ENCODE results near the gene ZNF343. TPM values are rescaled to one million over a fixed set of nuclear protein-coding genes. Genes with fewer than 3 reads are reported as not detected.

Gene ZNF343
- total RNA-seq, 4 donors from 2014 or later: 8.9 to 13.9 (median 10.2) TPM

DNA sequence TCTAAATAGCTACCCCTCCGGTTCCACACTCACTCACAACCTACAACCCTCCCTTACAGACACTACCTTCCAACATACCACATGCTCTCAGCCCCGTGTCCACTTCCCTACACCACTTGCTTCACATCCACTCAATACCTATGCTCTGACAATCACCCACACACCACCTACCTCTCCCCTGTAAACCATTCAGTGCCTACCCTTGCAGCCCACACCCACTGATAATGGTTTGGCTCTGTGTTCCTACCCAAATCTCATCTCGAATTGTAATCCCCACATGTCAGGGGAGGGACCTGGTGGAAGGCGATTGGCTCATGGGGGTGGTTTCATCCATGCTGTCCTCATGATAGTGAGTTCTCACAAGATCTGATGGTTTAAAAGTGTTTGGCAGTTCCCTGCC, 9.8 kb upstream of the ZNF343 start:
- TF ChIP-seq, protein P1, sequence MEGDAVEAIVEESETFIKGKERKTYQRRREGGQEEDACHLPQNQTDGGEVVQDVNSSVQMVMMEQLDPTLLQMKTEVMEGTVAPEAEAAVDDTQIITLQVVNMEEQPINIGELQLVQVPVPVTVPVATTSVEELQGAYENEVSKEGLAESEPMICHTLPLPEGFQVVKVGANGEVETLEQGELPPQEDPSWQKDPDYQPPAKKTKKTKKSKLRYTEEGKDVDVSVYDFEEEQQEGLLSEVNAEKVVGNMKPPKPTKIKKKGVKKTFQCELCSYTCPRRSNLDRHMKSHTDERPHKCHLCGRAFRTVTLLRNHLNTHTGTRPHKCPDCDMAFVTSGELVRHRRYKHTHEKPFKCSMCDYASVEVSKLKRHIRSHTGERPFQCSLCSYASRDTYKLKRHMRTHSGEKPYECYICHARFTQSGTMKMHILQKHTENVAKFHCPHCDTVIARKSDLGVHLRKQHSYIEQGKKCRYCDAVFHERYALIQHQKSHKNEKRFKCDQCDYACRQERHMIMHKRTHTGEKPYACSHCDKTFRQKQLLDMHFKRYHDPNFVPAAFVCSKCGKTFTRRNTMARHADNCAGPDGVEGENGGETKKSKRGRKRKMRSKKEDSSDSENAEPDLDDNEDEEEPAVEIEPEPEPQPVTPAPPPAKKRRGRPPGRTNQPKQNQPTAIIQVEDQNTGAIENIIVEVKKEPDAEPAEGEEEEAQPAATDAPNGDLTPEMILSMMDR (IDR thresholded peaks at IDR 0.05; ENCODE audit: low read depth): no peak

DNA sequence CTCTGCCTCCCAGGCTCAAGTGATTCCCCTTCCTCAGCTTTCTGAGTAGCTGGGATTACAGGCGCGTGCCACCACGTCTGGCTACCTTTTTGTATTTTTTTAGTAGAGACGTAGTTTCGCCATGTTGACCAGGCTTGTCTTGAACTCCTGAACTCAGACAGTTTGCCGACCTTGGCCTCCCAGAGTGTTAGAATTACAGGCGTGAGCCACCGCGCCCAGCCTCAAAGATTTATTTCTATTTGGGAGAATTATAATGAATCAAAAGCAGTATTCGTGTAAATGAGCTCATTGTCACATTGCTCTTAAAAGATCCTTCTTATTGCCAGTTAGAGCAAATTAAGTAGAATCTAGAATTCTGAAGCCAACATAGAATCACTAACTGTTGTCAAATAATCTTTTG, 9.4 kb upstream of the ZNF343 start:
- TF ChIP-seq, protein P1 (IDR thresholded peaks at IDR 0.05; ENCODE audit: low read depth): no peak

DNA sequence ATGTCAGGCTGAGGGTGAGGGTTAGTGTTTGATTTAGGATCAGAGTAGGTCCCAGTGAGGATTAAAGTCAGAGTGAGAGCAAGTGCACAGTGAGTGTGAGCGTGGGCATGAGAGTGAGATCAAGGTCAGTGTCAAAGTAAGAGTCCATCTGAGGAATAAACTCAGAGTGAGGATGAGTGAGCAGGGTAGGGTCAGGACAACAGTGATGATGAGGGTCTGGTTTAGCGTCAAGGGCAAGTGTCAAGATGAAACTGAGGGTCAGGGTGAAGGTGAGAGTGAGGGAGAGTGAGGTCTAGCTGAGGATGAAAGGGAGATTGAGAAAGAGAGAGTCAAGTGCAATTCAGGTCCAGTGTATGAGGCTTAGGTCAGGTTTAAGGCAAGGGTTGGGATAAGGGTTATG, 7.7 kb upstream of the ZNF343 start:
- TF ChIP-seq, protein P1 (IDR thresholded peaks at IDR 0.05; ENCODE audit: low read depth): no peak

DNA sequence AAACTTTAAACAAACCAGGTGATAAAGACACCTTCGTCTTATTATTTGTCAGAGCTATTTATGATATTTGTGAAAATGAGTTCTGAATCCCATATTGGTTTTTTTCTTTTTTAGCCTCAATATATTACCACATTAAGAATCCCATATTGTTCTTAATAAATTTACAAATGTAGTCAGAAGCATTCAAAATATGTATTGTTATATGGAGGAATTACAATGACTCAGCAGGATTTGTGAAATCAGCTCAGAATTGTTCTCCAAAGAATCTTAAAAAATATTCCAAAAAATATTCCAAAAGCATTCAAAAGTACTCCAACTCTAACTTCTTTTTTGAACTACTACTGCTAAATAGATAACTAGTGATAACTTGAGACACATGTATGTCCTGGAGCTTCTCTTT, 6.5 kb upstream of the ZNF343 start:
- TF ChIP-seq, protein P1 (IDR thresholded peaks at IDR 0.05; ENCODE audit: low read depth): no peak

DNA sequence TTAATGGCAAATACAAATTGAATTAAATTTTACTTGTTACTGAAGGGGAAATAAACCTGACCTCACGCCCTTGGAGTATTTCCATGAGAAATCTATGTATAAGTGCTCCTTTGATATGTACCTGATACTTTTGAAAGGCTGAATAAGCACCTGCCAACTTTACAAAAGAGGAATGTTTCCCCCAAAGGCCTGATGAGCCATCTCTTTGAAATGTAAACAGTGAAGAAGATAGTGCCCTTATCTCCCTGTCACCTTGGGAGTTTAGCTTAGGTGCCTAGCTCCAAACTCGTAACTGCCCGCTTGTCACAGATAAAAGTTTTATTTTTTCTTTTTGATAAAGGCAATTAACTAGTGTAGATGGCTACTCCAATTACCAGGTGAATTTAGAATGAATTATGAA, 1.1 kb upstream of the ZNF343 start:
- TF ChIP-seq, protein P1 (IDR thresholded peaks at IDR 0.05; ENCODE audit: low read depth): no peak

DNA sequence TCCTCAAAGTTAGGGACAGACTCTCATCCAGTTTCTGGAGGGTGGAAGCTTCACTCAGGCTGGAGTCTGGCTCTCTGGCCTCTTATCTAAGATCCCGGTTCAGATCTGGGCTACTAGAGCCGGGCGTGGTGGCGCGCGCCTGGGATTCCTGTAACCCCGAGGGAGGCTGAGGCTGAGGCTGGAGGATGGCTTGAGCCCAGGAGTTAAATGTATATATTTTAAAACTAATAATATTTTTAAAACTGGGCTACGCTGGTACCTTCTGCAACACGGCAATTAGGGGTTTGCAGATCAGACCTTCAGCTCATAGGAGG, 710 bp upstream of the ZNF343 start:
- TF ChIP-seq, protein P1 (IDR thresholded peaks at IDR 0.05; ENCODE audit: low read depth): no peak

DNA sequence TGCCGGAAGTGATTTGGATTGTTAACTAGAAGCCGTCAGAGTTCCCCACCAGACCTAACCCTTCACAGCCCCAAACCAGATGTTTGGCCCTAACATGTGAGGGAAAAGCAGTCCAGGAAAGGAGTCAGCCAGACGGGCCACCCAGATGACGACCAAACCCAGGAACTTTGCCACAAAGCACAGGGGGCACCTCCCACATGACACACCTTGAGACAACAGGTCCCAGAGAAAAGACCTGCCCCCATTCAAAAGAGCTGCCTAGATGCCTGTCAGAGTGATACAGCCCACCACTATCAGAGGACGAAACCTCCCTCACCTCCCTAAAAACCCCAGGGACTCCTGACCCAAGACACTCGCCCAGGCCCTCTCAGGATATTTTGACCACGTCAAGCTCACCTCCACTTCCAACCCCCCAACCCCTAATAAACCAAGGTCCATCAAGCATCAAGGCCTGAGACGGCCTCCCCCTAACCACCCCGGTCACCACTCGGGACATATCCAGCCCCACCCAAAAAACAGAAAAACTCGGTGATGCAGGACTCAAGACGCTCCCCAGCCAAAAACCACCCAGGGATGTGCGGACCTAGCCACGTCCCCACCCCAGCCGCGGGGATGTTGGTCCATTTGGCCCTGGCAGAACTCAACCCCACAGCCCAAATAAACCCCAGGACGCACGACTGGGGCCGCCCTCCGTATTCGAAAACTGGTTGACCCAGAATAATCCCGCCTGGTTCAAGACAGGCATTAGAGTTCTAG, 662 bp downstream of the ZNF343 start:
- TF ChIP-seq, protein P1 (IDR thresholded peaks at IDR 0.05; ENCODE audit: low read depth): no peak

Data from subcutaneous adipose tissue (tissue), 4 donors.